ENCODE measurements around the gene GRIK2. TPM values are rescaled to one million over a fixed set of nuclear protein-coding genes. Genes with fewer than 3 reads are reported as not detected.

Gene GRIK2
- polyA plus RNA-seq, 1 experiment, result 12.8 TPM

DNA sequence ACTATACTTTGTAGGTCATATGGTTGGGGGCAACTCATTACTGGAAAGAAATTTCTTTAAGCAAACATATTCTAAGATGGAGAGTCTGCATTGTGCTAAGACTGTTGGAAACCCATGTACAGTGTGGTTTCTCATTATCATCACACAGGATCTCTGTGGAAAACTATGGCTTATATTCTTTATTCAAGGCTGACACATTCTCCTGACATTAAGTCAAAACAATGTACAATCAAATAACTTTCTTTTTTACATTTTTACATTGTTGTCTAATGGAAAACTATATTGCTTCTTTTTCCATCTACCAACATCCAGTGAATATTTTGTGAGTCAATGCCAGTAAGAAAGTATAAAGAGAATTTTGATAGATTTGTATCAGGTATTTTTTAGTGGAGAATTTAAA is 417.6 kb downstream of the GRIK2 start:
- TF ChIP-seq, protein P1, sequence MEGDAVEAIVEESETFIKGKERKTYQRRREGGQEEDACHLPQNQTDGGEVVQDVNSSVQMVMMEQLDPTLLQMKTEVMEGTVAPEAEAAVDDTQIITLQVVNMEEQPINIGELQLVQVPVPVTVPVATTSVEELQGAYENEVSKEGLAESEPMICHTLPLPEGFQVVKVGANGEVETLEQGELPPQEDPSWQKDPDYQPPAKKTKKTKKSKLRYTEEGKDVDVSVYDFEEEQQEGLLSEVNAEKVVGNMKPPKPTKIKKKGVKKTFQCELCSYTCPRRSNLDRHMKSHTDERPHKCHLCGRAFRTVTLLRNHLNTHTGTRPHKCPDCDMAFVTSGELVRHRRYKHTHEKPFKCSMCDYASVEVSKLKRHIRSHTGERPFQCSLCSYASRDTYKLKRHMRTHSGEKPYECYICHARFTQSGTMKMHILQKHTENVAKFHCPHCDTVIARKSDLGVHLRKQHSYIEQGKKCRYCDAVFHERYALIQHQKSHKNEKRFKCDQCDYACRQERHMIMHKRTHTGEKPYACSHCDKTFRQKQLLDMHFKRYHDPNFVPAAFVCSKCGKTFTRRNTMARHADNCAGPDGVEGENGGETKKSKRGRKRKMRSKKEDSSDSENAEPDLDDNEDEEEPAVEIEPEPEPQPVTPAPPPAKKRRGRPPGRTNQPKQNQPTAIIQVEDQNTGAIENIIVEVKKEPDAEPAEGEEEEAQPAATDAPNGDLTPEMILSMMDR (IDR thresholded peaks at IDR 0.05; ENCODE audit: low read depth, low read length), result no peak
- POLR2A ChIA-PET, result no interaction called here

GRCh38 chr6:101816716-101817115 is 423.2 kb downstream of the GRIK2 start:
- POLR2A ChIA-PET, result no interaction called here
- CTCF ChIA-PET, result no interaction called here
- TF ChIP-seq, protein P1 (IDR thresholded peaks at IDR 0.05; ENCODE audit: low read depth, low read length), result no peak
- Histone ChIP-seq H3K9me3 (ENCODE audit: control insufficient read depth, insufficient read depth, low read length) (no peaks in the 10 kb centered on the region), H3K27ac (ENCODE audit: low read depth, low read length) (no peak overlapping the region), H3K27me3 (ENCODE audit: control insufficient read depth, insufficient read depth, low read length) (no peaks in the 10 kb centered on the region), H3K4me3 (ENCODE audit: low read depth, low read length) (no peak overlapping the region)
- DNase-seq (ENCODE audit: low read depth, low spot score), result no peak

More for the DNA sequence above, 417.6 kb downstream of the GRIK2 start:
- Histone ChIP-seq H3K27ac (ENCODE audit: low read depth, low read length) (no peak overlapping the region), H3K9me3 (ENCODE audit: control insufficient read depth, insufficient read depth, low read length) (no peaks in the 10 kb centered on the region), H3K27me3 (ENCODE audit: control insufficient read depth, insufficient read depth, low read length) (no peaks in the 10 kb centered on the region), H3K4me3 (ENCODE audit: low read depth, low read length) (no peak overlapping the region)
- no peak for DNase-seq (ENCODE audit: low read depth, low spot score)
- CTCF ChIA-PET, result no interaction called here

DNA sequence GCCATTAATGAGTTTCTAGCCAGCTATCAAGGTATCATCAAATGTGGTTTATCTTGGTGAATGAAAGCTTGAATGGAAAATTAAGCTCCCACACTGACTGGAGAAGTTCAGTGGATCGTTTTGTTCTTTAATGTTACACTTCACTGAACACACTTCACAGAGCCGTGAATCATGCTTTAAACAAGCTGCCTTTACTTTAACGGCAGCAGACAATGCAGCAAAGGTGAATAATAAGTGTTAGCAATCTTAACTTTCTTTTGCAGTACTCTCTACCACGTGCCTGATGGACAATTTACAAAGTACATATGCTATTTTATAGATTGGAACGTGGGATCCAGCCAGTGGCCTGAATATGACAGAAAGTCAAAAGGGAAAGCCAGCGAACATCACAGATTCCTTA is 424.5 kb downstream of the GRIK2 start:
- CTCF ChIA-PET, result interaction anchor here (0.6 kb wide), 1 partner anchor 110 kb away, joined by 4 read pairs; no protein-coding TSS in a partner anchor
- TF ChIP-seq, protein P1 (IDR thresholded peaks at IDR 0.05; ENCODE audit: low read depth, low read length), result no peak
- DNase-seq (ENCODE audit: low read depth, low spot score), result no peak
- no peak overlapping the region for H3K27ac ChIP-seq (ENCODE audit: low read depth, low read length)
- POLR2A ChIA-PET, result no interaction called here
- no peaks in the 10 kb centered on the region for H3K9me3 ChIP-seq (ENCODE audit: control insufficient read depth, insufficient read depth, low read length)
- H3K27me3 ChIP-seq (ENCODE audit: control insufficient read depth, insufficient read depth, low read length), result no peaks in the 10 kb centered on the region
- H3K4me3 ChIP-seq (ENCODE audit: low read depth, low read length), result no peak overlapping the region

- POLR2A ChIA-PET, result no interaction called here
- H3K27me3 ChIP-seq (ENCODE audit: control insufficient read depth, insufficient read depth, low read length), result no peaks in the 10 kb centered on the region
- H3K27ac ChIP-seq (ENCODE audit: low read depth, low read length), result no peak overlapping the region
- TF ChIP-seq, protein P1 (IDR thresholded peaks at IDR 0.05; ENCODE audit: low read depth, low read length), result no peak
- CTCF ChIA-PET, result no interaction called here
- DNase-seq (ENCODE audit: low read depth, low spot score), result no peak
- no peak overlapping the region for H3K4me3 ChIP-seq (ENCODE audit: low read depth, low read length)
- no peaks in the 10 kb centered on the region for H3K9me3 ChIP-seq (ENCODE audit: control insufficient read depth, insufficient read depth, low read length)
These were observed 431.2 kb downstream of the GRIK2 start for GRCh38 chr6:101824551-101825345.

GRCh38 chr6:101826269-101826668 is 432.8 kb downstream of the GRIK2 start:
- TF ChIP-seq, protein P1 (IDR thresholded peaks at IDR 0.05; ENCODE audit: low read depth, low read length), result no peak
- no peak overlapping the region for H3K27ac ChIP-seq (ENCODE audit: low read depth, low read length)
- ChIA-PET POLR2A (no interaction called here), CTCF (no interaction called here)
- no peak overlapping the region for H3K4me3 ChIP-seq (ENCODE audit: low read depth, low read length)
- no peak for DNase-seq (ENCODE audit: low read depth, low spot score)
- no peaks in the 10 kb centered on the region for H3K27me3 ChIP-seq (ENCODE audit: control insufficient read depth, insufficient read depth, low read length)
- H3K9me3 ChIP-seq (ENCODE audit: control insufficient read depth, insufficient read depth, low read length), result no peaks in the 10 kb centered on the region
